ENCODE data around the gene GKN1.

The GKN1 gene

DNA sequence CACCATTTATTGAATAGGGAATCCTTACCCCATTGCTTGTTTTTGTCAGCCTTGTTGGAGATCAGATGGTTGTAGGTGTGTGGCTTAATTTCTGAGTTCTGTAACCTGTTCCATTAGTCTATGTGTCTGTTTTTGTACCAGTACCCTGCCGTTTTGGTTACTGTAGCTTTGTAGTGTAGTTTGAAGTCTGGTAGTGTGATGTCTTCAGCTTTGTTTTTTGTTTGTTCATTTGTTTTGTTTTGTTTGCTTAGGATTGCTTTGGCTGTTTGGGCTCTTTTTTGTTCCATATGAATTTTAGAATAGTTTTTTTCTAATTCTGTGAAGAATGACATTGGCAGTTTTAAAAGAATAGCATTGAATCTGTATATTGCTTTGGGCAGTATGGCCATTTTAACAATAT is 34.5 kb upstream of the GKN1 start:
- H3K36me3 ChIP-seq (ENCODE audit: insufficient read depth, low read length): no peaks in the 10 kb centered on the region
- H3K79me2 ChIP-seq (ENCODE audit: insufficient read depth, low read length): no peaks in the 10 kb centered on the region
- H3K4me2 ChIP-seq (ENCODE audit: low read depth, low read length, poor library complexity, severe bottlenecking): no peak overlapping the region
- H4K20me1 ChIP-seq (ENCODE audit: insufficient read depth, low read length, poor library complexity, severe bottlenecking): no peaks in the 10 kb centered on the region
- H3K9ac ChIP-seq (ENCODE audit: low read depth, low read length, poor library complexity, severe bottlenecking): no peak overlapping the region
- no peaks in the 10 kb centered on the region for H3K9me2 ChIP-seq (replicated peaks; ENCODE audit: low read depth, low read length)
- H3K4me1 ChIP-seq (ENCODE audit: insufficient read depth, low read length, poor library complexity, severe bottlenecking): peaks cover 4% of the 10 kb centered on the region
- TF ChIP-seq, protein P1, sequence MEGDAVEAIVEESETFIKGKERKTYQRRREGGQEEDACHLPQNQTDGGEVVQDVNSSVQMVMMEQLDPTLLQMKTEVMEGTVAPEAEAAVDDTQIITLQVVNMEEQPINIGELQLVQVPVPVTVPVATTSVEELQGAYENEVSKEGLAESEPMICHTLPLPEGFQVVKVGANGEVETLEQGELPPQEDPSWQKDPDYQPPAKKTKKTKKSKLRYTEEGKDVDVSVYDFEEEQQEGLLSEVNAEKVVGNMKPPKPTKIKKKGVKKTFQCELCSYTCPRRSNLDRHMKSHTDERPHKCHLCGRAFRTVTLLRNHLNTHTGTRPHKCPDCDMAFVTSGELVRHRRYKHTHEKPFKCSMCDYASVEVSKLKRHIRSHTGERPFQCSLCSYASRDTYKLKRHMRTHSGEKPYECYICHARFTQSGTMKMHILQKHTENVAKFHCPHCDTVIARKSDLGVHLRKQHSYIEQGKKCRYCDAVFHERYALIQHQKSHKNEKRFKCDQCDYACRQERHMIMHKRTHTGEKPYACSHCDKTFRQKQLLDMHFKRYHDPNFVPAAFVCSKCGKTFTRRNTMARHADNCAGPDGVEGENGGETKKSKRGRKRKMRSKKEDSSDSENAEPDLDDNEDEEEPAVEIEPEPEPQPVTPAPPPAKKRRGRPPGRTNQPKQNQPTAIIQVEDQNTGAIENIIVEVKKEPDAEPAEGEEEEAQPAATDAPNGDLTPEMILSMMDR (conservative IDR thresholded peaks at IDR 0.05; ENCODE audit: low read length): no peak
- TF ChIP-seq EZH2phosphoT487 (IDR thresholded peaks at IDR 0.05; ENCODE audit: borderline replicate concordance): no peak
- no peak overlapping the region for H2AFZ ChIP-seq (ENCODE audit: low read length)
- no peaks in the 10 kb centered on the region for H3K9me3 ChIP-seq (ENCODE audit: insufficient read depth, low read depth, low read length)
- no peak overlapping the region for H3K4me3 ChIP-seq (ENCODE audit: low read length, poor library complexity, severe bottlenecking)
- H3K27me3 ChIP-seq (ENCODE audit: insufficient read depth, low read length, poor library complexity, severe bottlenecking): no peaks in the 10 kb centered on the region
- no peaks in the 10 kb centered on the region for H3F3A ChIP-seq (ENCODE audit: low read depth)

DNA sequence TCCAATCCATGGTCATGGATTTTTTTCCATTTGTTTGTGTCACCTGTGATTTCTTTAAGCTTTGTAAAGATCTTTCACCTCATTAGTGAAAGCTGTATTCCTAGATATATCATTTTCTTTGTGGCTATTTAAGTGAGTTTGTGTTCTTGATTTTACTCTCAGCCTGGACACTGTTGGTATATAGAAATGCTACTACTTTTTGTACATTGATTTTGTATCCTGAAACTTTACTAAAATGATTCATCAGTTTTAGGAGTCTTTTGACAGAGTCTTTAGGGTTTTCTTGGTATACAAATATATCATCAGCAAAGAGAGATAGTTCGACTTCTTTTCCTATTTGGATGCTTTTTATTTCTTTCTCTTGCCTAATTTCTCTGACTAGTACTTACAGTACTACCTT is 34.1 kb upstream of the GKN1 start:
- H3K9me3 ChIP-seq (ENCODE audit: insufficient read depth, low read depth, low read length): no peaks in the 10 kb centered on the region
- H3K4me3 ChIP-seq (ENCODE audit: low read length, poor library complexity, severe bottlenecking): no peak overlapping the region
- H3K36me3 ChIP-seq (ENCODE audit: insufficient read depth, low read length): no peaks in the 10 kb centered on the region
- no peaks in the 10 kb centered on the region for H3K9me2 ChIP-seq (replicated peaks; ENCODE audit: low read depth, low read length)
- TF ChIP-seq, protein P1 (conservative IDR thresholded peaks at IDR 0.05; ENCODE audit: low read length): no peak
- no peak for TF ChIP-seq EZH2phosphoT487 (IDR thresholded peaks at IDR 0.05; ENCODE audit: borderline replicate concordance)
- peaks cover 4% of the 10 kb centered on the region for H3K4me1 ChIP-seq (ENCODE audit: insufficient read depth, low read length, poor library complexity, severe bottlenecking)
- H3K79me2 ChIP-seq (ENCODE audit: insufficient read depth, low read length): no peaks in the 10 kb centered on the region
- H4K20me1 ChIP-seq (ENCODE audit: insufficient read depth, low read length, poor library complexity, severe bottlenecking): no peaks in the 10 kb centered on the region
- H2AFZ ChIP-seq (ENCODE audit: low read length): no peak overlapping the region
- no peaks in the 10 kb centered on the region for H3K27me3 ChIP-seq (ENCODE audit: insufficient read depth, low read length, poor library complexity, severe bottlenecking)
- H3K9ac ChIP-seq (ENCODE audit: low read depth, low read length, poor library complexity, severe bottlenecking): no peak overlapping the region
- no peaks in the 10 kb centered on the region for H3F3A ChIP-seq (ENCODE audit: low read depth)
- no peak overlapping the region for H3K4me2 ChIP-seq (ENCODE audit: low read depth, low read length, poor library complexity, severe bottlenecking)

DNA sequence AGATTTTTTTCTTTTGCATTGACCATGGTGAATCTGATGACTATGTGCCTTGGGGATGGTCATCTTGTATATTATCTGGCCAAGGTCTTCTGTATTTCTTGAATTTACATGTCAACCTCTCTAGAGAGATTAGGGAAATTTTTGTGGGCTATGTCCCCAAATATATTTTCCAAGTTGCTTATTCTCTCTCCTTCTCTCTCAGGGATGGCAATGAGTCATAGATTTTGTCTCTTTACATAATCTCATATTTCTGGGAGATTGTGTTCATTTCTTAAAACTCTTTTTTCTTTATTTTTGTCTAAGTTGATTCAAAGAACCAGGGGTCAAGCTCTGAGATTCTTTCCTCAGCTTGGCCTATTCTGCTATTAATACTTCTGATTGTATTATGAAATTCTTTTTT is 31.6 kb upstream of the GKN1 start:
- Histone ChIP-seq H3K27me3 (ENCODE audit: insufficient read depth, low read length, poor library complexity, severe bottlenecking) (no peaks in the 10 kb centered on the region), H4K20me1 (ENCODE audit: insufficient read depth, low read length, poor library complexity, severe bottlenecking) (no peaks in the 10 kb centered on the region), H2AFZ (ENCODE audit: low read length) (peak overlapping the region; percentile 97; the same call in 1 of the 2 replicates), H3K9me3 (ENCODE audit: insufficient read depth, low read depth, low read length) (no peaks in the 10 kb centered on the region), H3K9me2 (replicated peaks; ENCODE audit: low read depth, low read length) (no peaks in the 10 kb centered on the region), H3K4me1 (ENCODE audit: insufficient read depth, low read length, poor library complexity, severe bottlenecking) (peaks cover 4% of the 10 kb centered on the region), H3F3A (ENCODE audit: low read depth) (no peaks in the 10 kb centered on the region), H3K9ac (ENCODE audit: low read depth, low read length, poor library complexity, severe bottlenecking) (no peak overlapping the region), H3K79me2 (ENCODE audit: insufficient read depth, low read length) (no peaks in the 10 kb centered on the region), H3K36me3 (ENCODE audit: insufficient read depth, low read length) (no peaks in the 10 kb centered on the region), H3K4me2 (ENCODE audit: low read depth, low read length, poor library complexity, severe bottlenecking) (no peak overlapping the region), H3K4me3 (ENCODE audit: low read length, poor library complexity, severe bottlenecking) (no peak overlapping the region)
- no peak for TF ChIP-seq EZH2phosphoT487 (IDR thresholded peaks at IDR 0.05; ENCODE audit: borderline replicate concordance)
- TF ChIP-seq, protein P1 (conservative IDR thresholded peaks at IDR 0.05; ENCODE audit: low read length): no peak

Measured in Loucy (cell line).